Tibial artery (tissue), 4 donors: Measurements from ENCODE around the gene IFNG-AS1.

Source experiments
- DNase-seq, 2 donors: peaks; one replicate each; pipeline ENCODE4 v3.0.0-alpha.2; 2019
- H3K27ac ChIP-seq, 2 donors: fragments of 200-600 bp; sonication (generic) in 1 of 2; 1 replicate in 1 of 2; 2 replicates in 1 of 2; pipeline ENCODE4 v1.5.1; 2018 to 2019; ENCODE audit warnings: mild to moderate bottlenecking in 1 of 2
- H3K27me3 ChIP-seq, 2 donors: fragments of 200-600 bp; sonication (generic) in 1 of 2; one replicate each; pipeline versions ENCODE4 v1.5.1 to v1.6.0; 2016 to 2019
- H3K36me3 ChIP-seq, 3 donors: fragments of 200-600 bp; sonication (generic) in 2 of 3; one replicate each; pipeline ENCODE4 v1.5.1; 2016 to 2019; ENCODE audit warnings: mild to moderate bottlenecking in 2 of 3
- H3K4me1 ChIP-seq, 4 donors: fragments of 200-600 bp; sonication (generic) in 2 of 4; 1 replicate in 3 of 4; 2 replicates in 1 of 4; pipeline ENCODE4 v1.5.1; 2016 to 2019
- H3K4me3 ChIP-seq, 2 donors: fragments of 200-600 bp; sonication (generic) in 1 of 2; 1 replicate in 1 of 2; 2 replicates in 1 of 2; pipeline ENCODE4 v1.5.1; 2018 to 2019; ENCODE audit warnings: mild to moderate bottlenecking in 2 of 2
- H3K9me3 ChIP-seq, 3 donors: fragments of 200-600 bp; sonication (generic) in 1 of 3; one replicate each; pipeline ENCODE4 v1.5.1; 2016 to 2019
- intact Hi-C: fragments of 100-400 bp; cut with DNase I; formaldehyde crosslinking; loops from one replicate; pipeline ENCODE4 v1.15.0; 2023; ENCODE audit warnings: low total_unique reads
- TF ChIP-seq, protein P1 (sequence below), 2 experiments: fragments of 200-600 bp in 1 of 2; fragments of 450-650 bp in 1 of 2; IDR thresholded peaks; one replicate each; pipeline ENCODE4 v1.5.1; 2017 to 2019; ENCODE audit warnings: antibody characterized with exemption in 2 of 2, mild to moderate bottlenecking in 1 of 2, moderate library complexity in 1 of 2

Gene IFNG-AS1

DNA sequence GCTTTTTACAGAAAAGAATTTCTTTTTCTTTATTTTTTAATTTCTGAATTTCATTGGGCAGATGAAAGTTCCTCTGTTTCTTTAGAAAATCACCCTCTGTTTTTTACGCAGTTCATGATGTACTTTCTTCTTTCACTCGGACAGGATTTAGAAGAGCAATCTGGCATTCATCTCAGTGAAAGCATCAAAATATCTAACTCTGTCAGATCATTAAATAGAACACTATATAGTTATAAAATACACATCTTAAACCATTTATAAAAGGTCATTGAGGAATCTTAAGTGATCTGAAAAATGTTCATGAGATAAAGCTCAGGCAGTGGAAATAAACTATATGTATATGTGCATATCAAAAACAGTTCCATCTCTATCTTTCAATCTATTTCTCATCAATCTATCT, 3.9 kb downstream of the IFNG-AS1 start:
- TF ChIP-seq, protein P1, sequence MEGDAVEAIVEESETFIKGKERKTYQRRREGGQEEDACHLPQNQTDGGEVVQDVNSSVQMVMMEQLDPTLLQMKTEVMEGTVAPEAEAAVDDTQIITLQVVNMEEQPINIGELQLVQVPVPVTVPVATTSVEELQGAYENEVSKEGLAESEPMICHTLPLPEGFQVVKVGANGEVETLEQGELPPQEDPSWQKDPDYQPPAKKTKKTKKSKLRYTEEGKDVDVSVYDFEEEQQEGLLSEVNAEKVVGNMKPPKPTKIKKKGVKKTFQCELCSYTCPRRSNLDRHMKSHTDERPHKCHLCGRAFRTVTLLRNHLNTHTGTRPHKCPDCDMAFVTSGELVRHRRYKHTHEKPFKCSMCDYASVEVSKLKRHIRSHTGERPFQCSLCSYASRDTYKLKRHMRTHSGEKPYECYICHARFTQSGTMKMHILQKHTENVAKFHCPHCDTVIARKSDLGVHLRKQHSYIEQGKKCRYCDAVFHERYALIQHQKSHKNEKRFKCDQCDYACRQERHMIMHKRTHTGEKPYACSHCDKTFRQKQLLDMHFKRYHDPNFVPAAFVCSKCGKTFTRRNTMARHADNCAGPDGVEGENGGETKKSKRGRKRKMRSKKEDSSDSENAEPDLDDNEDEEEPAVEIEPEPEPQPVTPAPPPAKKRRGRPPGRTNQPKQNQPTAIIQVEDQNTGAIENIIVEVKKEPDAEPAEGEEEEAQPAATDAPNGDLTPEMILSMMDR (IDR thresholded peaks at IDR 0.05), result no peak
- H3K4me3 ChIP-seq, result no peak overlapping the region
- intact Hi-C loops, result no loop called here
- DNase-seq, result no peak
- no peaks in the 10 kb centered on the region for H3K27me3 ChIP-seq
- H3K4me1 ChIP-seq, result no peaks in the 10 kb centered on the region
- H3K9me3 ChIP-seq, result no peaks in the 10 kb centered on the region
- no peak overlapping the region for H3K27ac ChIP-seq
- no peaks in the 10 kb centered on the region for H3K36me3 ChIP-seq

DNA sequence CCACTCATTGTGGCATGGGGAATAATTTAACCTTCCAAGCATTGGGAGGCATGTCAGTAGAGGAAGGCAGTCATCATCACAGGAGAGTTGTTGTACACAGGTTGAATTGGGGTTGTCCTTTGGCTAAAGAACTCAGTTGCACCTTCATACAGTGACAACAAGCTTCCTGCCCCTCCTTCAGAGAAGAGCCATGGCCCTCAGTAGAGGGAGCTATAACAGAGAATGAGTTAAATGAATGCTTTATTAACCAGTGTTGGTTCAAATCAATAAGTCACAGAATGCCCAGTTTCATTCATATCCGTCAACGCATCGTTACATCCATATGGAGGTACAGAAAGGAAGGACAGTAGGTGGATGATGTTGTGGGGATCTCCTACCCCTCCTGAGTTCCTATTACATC, 4.8 kb downstream of the IFNG-AS1 start:
- no peaks in the 10 kb centered on the region for H3K4me1 ChIP-seq
- H3K27me3 ChIP-seq, result no peaks in the 10 kb centered on the region
- TF ChIP-seq, protein P1 (IDR thresholded peaks at IDR 0.05), result no peak
- intact Hi-C loops, result no loop called here
- no peak for DNase-seq
- H3K4me3 ChIP-seq, result no peak overlapping the region
- H3K36me3 ChIP-seq, result no peaks in the 10 kb centered on the region
- no peaks in the 10 kb centered on the region for H3K9me3 ChIP-seq
- H3K27ac ChIP-seq, result no peak overlapping the region

DNA sequence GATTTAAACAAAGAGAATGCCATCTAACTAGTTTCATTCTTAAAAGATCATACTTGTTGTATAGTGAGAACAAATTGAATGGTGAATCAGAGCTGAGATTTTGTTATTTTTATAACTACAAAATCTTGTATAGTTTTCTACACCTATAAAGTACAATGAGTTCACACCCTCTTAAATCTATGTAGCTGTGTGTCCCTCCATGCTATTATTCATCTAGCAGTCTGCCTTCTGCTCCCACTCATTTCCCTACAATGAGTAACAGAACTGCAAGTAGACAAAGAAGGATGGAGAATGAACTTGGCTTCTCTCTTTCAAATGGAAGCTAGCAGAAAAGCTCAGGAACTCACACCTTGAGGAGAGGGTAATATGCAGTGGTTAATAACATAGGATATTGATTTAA, 7.1 kb downstream of the IFNG-AS1 start:
- H3K9me3 ChIP-seq, result no peaks in the 10 kb centered on the region

DNA sequence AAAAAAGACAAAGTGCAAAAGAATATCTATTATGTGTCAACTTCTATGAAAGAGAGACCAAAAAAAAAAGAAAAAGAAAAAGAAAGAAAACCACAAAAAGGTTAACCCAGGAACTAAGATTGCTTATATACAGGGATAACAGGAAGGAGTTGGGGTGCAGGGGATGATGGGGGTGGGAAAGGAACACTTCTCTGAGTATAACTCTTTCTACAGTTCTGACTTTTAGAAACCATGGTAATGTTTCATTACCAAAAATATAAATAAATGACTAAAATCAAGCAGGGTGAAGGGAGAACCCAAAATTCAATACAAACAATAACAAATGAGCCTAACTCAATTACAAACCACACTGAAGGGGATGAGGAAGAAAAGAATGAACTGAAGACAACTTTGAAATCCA, 9.1 kb downstream of the IFNG-AS1 start:
- Histone ChIP-seq H3K4me1 (no peaks in the 10 kb centered on the region), H3K27ac (no peak overlapping the region), H3K36me3 (no peaks in the 10 kb centered on the region), H3K9me3 (no peaks in the 10 kb centered on the region), H3K27me3 (no peaks in the 10 kb centered on the region), H3K4me3 (no peak overlapping the region)
- DNase-seq, result no peak
- TF ChIP-seq, protein P1 (IDR thresholded peaks at IDR 0.05), result no peak
- intact Hi-C loops, result no loop called here

More for the DNA sequence above, 7.1 kb downstream of the IFNG-AS1 start:
- H3K4me3 ChIP-seq, result no peak overlapping the region
- no peak for DNase-seq
- H3K27ac ChIP-seq, result no peak overlapping the region
- TF ChIP-seq, protein P1 (IDR thresholded peaks at IDR 0.05), result no peak
- H3K27me3 ChIP-seq, result no peaks in the 10 kb centered on the region
- H3K36me3 ChIP-seq, result no peaks in the 10 kb centered on the region
- intact Hi-C loops, result no loop called here
- no peaks in the 10 kb centered on the region for H3K4me1 ChIP-seq

DNA sequence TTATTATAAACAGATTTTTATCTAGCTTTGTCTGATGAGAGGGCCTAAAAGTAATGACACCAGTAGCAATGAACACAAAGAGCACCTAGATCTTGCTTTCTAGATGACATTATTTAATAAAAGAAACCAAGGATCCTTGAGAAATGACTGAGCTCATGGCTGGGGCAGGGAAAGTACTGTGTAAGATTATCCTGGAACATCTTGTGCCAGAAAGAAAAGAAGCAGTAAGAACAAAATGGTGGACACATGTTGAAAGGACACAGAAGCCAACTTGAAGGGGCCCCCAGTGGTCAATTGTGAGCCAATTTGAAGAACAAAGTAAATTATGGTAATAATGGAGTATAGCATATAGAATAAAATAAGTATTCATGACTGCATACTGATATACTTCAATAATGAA, 10.0 kb downstream of the IFNG-AS1 start:
- intact Hi-C loops, result no loop called here

More for the DNA sequence above, 10.0 kb downstream of the IFNG-AS1 start:
- TF ChIP-seq, protein P1 (IDR thresholded peaks at IDR 0.05), result no peak
- no peak overlapping the region for H3K4me3 ChIP-seq
- no peaks in the 10 kb centered on the region for H3K27me3 ChIP-seq
- no peaks in the 10 kb centered on the region for H3K9me3 ChIP-seq
- no peak for DNase-seq
- H3K27ac ChIP-seq, result no peak overlapping the region
- no peaks in the 10 kb centered on the region for H3K4me1 ChIP-seq
- no peaks in the 10 kb centered on the region for H3K36me3 ChIP-seq
